MCF 10A (cell line): Measurements from ENCODE around the gene UCP2. TPM values are rescaled to one million over a fixed set of nuclear protein-coding genes. Genes with fewer than 3 reads are reported as not detected.

Source experiments
- BruUV-seq: library from RNA; stranded (reverse); fragments of 400-500 nt; replicated peaks from 2 replicates; lab custom pipeline; 2021; lab: Mats Ljungman, UMichigan
- CTCF ChIA-PET: fragments of 300-600 bp; sonication (Branson Sonifier 250); formaldehyde crosslinking; extraction: SDS; loops from one replicate; lab custom pipeline; 2021; ENCODE audit warnings: antibody characterized with exemption, inconsistent platforms; lab: Yijun Ruan, JAX
- POLR2A ChIA-PET: fragments of 300-600, 350-650 bp; sonication (Branson Sonifier 250); formaldehyde crosslinking; extraction: SDS; loops from one replicate; lab custom pipeline; 2020; ENCODE audit warnings: antibody characterized with exemption, inconsistent platforms; lab: Yijun Ruan, JAX
- DNase-seq: peaks from one replicate; pipeline ENCODE4 v3.0.0-alpha.2; 2018; ENCODE audit not compliant: unreplicated experiment
- H3K27ac Mint-ChIP-seq: one replicate; pipeline ENCODE4 v1.8.0; 2022; ENCODE audit warnings: mild to moderate bottlenecking, low read depth, mixed read lengths; ENCODE audit not compliant: unreplicated experiment
- H3K27me3 Mint-ChIP-seq: one replicate; pipeline ENCODE4 v1.8.0; 2022; ENCODE audit warnings: mixed read lengths; ENCODE audit not compliant: insufficient read depth, unreplicated experiment
- H3K36me3 Mint-ChIP-seq: one replicate; pipeline ENCODE4 v1.8.0; 2022; ENCODE audit warnings: mild to moderate bottlenecking, moderate library complexity, mixed read lengths; ENCODE audit not compliant: insufficient read depth, unreplicated experiment
- H3K4me1 Mint-ChIP-seq: one replicate; pipeline ENCODE4 v1.8.0; 2022; ENCODE audit warnings: mixed read lengths; ENCODE audit not compliant: insufficient read depth, unreplicated experiment
- H3K4me3 Mint-ChIP-seq: one replicate; pipeline ENCODE4 v1.8.0; 2022; ENCODE audit warnings: mild to moderate bottlenecking, moderate library complexity, mixed read lengths; ENCODE audit not compliant: unreplicated experiment
- H3K9me3 Mint-ChIP-seq: one replicate; pipeline ENCODE4 v1.8.0; 2022; ENCODE audit warnings: mixed read lengths; ENCODE audit not compliant: unreplicated experiment
- intact Hi-C: fragments of 100-400 bp; cut with micrococcal nuclease; formaldehyde crosslinking; loops from 2 replicates; pipeline ENCODE4 v1.14.1; 2022
- total RNA-seq: library from RNA; stranded (reverse); gene quantifications from 2 replicates; pipeline ENCODE4 v1.2.3, GENCODE V29; 2022
- TF ChIP-seq, protein P1 (sequence below): fragments of 200-600 bp; IDR thresholded peaks from one replicate; pipeline ENCODE4 v1.8.0; 2022; ENCODE audit warnings: antibody characterized with exemption, mild to moderate bottlenecking; ENCODE audit not compliant: unreplicated experiment

The UCP2 gene
- total RNA-seq, 1 experiment from 2014 or later: not detected

DNA sequence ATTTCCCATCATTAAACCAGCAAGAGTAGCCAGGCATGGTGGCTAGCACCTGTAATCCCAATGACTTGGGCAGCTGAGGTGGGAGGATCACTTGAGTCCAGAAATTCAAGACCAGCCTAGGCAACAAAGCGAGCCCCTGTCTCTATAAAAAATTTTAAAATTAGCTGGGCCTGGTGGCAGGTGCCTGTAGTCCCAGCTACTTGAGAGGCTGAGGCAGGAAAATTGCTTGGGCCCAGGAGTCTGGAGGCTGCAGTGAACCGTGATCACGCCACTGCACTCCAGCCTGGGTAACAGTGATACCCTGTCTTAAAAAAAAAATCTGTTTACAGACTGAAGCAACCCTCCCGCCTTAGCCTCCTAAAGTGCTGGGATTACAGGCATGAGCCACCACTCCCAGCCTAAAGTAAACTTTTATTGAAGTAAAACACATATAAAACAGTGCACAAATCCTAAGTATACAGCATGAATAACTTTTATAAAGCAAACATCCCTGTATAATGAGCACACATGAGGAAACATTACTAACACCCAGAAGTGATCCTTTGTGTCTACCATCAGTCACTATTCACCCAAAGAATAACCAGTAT is 13.6 kb upstream of the UCP2 start:
- intact Hi-C loops: no loop called here
- H3K27ac Mint-ChIP-seq: no peak overlapping the region
- H3K9me3 Mint-ChIP-seq: no peaks in the 10 kb centered on the region
- TF ChIP-seq, protein P1, sequence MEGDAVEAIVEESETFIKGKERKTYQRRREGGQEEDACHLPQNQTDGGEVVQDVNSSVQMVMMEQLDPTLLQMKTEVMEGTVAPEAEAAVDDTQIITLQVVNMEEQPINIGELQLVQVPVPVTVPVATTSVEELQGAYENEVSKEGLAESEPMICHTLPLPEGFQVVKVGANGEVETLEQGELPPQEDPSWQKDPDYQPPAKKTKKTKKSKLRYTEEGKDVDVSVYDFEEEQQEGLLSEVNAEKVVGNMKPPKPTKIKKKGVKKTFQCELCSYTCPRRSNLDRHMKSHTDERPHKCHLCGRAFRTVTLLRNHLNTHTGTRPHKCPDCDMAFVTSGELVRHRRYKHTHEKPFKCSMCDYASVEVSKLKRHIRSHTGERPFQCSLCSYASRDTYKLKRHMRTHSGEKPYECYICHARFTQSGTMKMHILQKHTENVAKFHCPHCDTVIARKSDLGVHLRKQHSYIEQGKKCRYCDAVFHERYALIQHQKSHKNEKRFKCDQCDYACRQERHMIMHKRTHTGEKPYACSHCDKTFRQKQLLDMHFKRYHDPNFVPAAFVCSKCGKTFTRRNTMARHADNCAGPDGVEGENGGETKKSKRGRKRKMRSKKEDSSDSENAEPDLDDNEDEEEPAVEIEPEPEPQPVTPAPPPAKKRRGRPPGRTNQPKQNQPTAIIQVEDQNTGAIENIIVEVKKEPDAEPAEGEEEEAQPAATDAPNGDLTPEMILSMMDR: no peak
- H3K4me1 Mint-ChIP-seq: no peaks in the 10 kb centered on the region
- H3K4me3 Mint-ChIP-seq: no peak overlapping the region
- BruUV-seq: no TSS peak
- no peaks in the 10 kb centered on the region for H3K27me3 Mint-ChIP-seq
- no peak for DNase-seq
- H3K36me3 Mint-ChIP-seq: no peaks in the 10 kb centered on the region
- CTCF ChIA-PET: interaction anchor here (0.6 kb wide), 1 partner anchor 14 kb away, joined by 3 read pairs; no protein-coding TSS in a partner anchor
- POLR2A ChIA-PET: no interaction called here

- H3K9me3 Mint-ChIP-seq: no peaks in the 10 kb centered on the region
- CTCF ChIA-PET: no interaction called here
- TF ChIP-seq, protein P1: no peak
- H3K4me1 Mint-ChIP-seq: no peaks in the 10 kb centered on the region
- no peak overlapping the region for H3K4me3 Mint-ChIP-seq
- intact Hi-C loops: no loop called here
- no TSS peak for BruUV-seq
- POLR2A ChIA-PET: no interaction called here
- no peak overlapping the region for H3K27ac Mint-ChIP-seq
- no peak for DNase-seq
- no peaks in the 10 kb centered on the region for H3K36me3 Mint-ChIP-seq
- H3K27me3 Mint-ChIP-seq: no peaks in the 10 kb centered on the region
These were observed 13.1 kb upstream of the UCP2 start for GRCh38 chr11:73995731-73996130.

DNA sequence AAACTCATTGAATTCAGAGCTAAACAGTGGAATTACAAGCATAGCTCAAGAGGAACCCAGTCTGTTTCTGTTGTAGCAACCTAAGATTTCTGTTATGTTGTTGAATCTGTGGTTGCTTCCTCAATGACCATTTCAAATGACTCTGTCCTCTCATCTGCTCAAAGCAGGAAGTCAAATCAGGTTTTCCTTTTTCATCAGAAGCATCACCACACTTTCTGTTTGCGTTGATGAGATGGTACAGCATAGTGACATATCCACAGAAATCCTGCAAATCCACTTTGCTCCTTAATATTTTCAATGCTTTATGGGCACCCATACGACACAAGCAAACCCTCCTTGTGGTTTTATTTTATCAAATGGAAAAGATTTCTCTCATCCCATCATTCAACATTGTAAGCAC is 12.6 kb upstream of the UCP2 start:
- ChIA-PET CTCF (no interaction called here), POLR2A (interaction anchor here (1.0 kb wide), 1 partner anchor 31 kb away, joined by 3 read pairs; no protein-coding TSS in a partner anchor)
- BruUV-seq: no TSS peak
- Mint-ChIP-seq H3K27me3 (no peaks in the 10 kb centered on the region), H3K36me3 (no peaks in the 10 kb centered on the region), H3K4me1 (no peaks in the 10 kb centered on the region), H3K9me3 (no peaks in the 10 kb centered on the region), H3K27ac (no peak overlapping the region), H3K4me3 (no peak overlapping the region)
- intact Hi-C loops: no loop called here
- DNase-seq: no peak
- TF ChIP-seq, protein P1: no peak

GRCh38 chr11:73991471-73992006 is 8.9 kb upstream of the UCP2 start:
- Mint-ChIP-seq H3K36me3 (no peaks in the 10 kb centered on the region), H3K4me1 (no peaks in the 10 kb centered on the region), H3K27ac (no peak overlapping the region), H3K9me3 (no peaks in the 10 kb centered on the region), H3K4me3 (no peak overlapping the region), H3K27me3 (no peaks in the 10 kb centered on the region)
- no peak for DNase-seq
- POLR2A ChIA-PET: interaction anchor here (0.6 to 0.9 kb wide), 3 partner anchors 10 to 109 kb away, joined by 3 to 4 read pairs (median 4); no protein-coding TSS in a partner anchor
- TF ChIP-seq, protein P1: no peak
- CTCF ChIA-PET: interaction anchor here (0.6 kb wide), 2 partner anchors 89 to 330 kb away, joined by 3 read pairs; no protein-coding TSS in a partner anchor
- no TSS peak for BruUV-seq
- intact Hi-C loops: no loop called here
